OCI-LY1 (cell line): ENCODE data around the gene PRKG1.

Experiments
- H2AFZ ChIP-seq: fragments of 200-600 bp; sonication (generic), shearing (Covaris generic); 2 replicates; pipeline ENCODE4 v1.6.0; 2014; ENCODE audit warnings: antibody characterized with exemption, mild to moderate bottlenecking, low read length
- H3F3A ChIP-seq: fragments of 200-600 bp; sonication (generic), shearing (Covaris generic); 2 replicates; pipeline ENCODE4 v1.6.0; 2014; ENCODE audit warnings: mild to moderate bottlenecking, antibody characterized with exemption, low read length, moderate library complexity; ENCODE audit not compliant: insufficient read depth
- H3K27ac ChIP-seq: fragments of 200-600 bp; sonication (generic); 2 replicates; pipeline ENCODE4 v1.5.1; 2014; ENCODE audit warnings: low read length, mixed run types, mild to moderate bottlenecking, low read depth; ENCODE audit not compliant: poor library complexity, severe bottlenecking
- H3K27me3 ChIP-seq: fragments of 200-600 bp; sonication (generic); 2 replicates; pipeline ENCODE4 v1.6.0; 2014; ENCODE audit warnings: antibody characterized with exemption, mild to moderate bottlenecking, low read length, moderate library complexity; ENCODE audit not compliant: insufficient read depth
- H3K36me3 ChIP-seq: fragments of 200-600 bp; sonication (generic); 2 replicates; pipeline ENCODE4 v1.6.1; 2014; ENCODE audit warnings: mild to moderate bottlenecking, antibody characterized with exemption, low read length, moderate library complexity, mixed read lengths; ENCODE audit not compliant: insufficient read depth
- H3K4me1 ChIP-seq: fragments of 200-600 bp; sonication (generic); 2 replicates; pipeline ENCODE4 v1.5.1; 2014; ENCODE audit warnings: mild to moderate bottlenecking, low read length, moderate library complexity; ENCODE audit not compliant: insufficient read depth, severe bottlenecking
- H3K4me2 ChIP-seq: fragments of 200-600 bp; sonication (generic), shearing (Covaris generic); 2 replicates; pipeline ENCODE4 v1.6.1; 2014; ENCODE audit warnings: low read length
- H3K4me3 ChIP-seq: fragments of 200-600 bp; sonication (generic); 2 replicates; pipeline ENCODE4 v1.5.1; 2014; ENCODE audit warnings: low read length, low read depth, mild to moderate bottlenecking, mixed read lengths; ENCODE audit not compliant: poor library complexity, severe bottlenecking
- H3K79me2 ChIP-seq: fragments of 200-600 bp; shearing (Covaris generic); 2 replicates; pipeline ENCODE4 v1.6.1; 2016; ENCODE audit warnings: mixed run types, low read length, mixed read lengths; ENCODE audit not compliant: insufficient read depth
- H3K9ac ChIP-seq: fragments of 200-600 bp; sonication (generic), shearing (Covaris generic); 2 replicates; pipeline ENCODE4 v1.6.1; 2014; ENCODE audit warnings: mild to moderate bottlenecking, low read length, mixed read lengths
- H3K9me2 ChIP-seq: fragments of 200-600 bp; sonication (generic), shearing (Covaris generic); 2 replicates; pipeline ENCODE4 v1.6.1; 2014; ENCODE audit warnings: low read depth, mild to moderate bottlenecking, low read length, mixed read lengths
- H3K9me3 ChIP-seq: fragments of 200-600 bp; shearing (Covaris generic); 2 replicates; pipeline ENCODE4 v1.6.1; 2014; ENCODE audit warnings: low read length, mixed read lengths
- H4K20me1 ChIP-seq: fragments of 200-600 bp; sonication (generic), shearing (Covaris generic); 2 replicates; pipeline ENCODE4 v1.6.0; 2016; ENCODE audit warnings: mild to moderate bottlenecking, low read length; ENCODE audit not compliant: insufficient read depth
- EZH2 ChIP-seq: fragments of 200-600 bp; sonication (generic), shearing (Covaris generic); IDR thresholded peaks from 2 replicates; pipeline ENCODE4 v1.8.0; 2017; ENCODE audit warnings: borderline replicate concordance, mixed run types, mild to moderate bottlenecking, antibody characterized with exemption, low read length, moderate library complexity, mixed read lengths
- TF ChIP-seq, protein P1 (sequence below): fragments of 200-600 bp; sonication (generic), shearing (Covaris generic); IDR thresholded peaks from 2 replicates; pipeline ENCODE4 v1.5.1; 2017; ENCODE audit warnings: mild to moderate bottlenecking, antibody characterized with exemption, low read length, moderate library complexity, mixed read lengths

Gene PRKG1

DNA sequence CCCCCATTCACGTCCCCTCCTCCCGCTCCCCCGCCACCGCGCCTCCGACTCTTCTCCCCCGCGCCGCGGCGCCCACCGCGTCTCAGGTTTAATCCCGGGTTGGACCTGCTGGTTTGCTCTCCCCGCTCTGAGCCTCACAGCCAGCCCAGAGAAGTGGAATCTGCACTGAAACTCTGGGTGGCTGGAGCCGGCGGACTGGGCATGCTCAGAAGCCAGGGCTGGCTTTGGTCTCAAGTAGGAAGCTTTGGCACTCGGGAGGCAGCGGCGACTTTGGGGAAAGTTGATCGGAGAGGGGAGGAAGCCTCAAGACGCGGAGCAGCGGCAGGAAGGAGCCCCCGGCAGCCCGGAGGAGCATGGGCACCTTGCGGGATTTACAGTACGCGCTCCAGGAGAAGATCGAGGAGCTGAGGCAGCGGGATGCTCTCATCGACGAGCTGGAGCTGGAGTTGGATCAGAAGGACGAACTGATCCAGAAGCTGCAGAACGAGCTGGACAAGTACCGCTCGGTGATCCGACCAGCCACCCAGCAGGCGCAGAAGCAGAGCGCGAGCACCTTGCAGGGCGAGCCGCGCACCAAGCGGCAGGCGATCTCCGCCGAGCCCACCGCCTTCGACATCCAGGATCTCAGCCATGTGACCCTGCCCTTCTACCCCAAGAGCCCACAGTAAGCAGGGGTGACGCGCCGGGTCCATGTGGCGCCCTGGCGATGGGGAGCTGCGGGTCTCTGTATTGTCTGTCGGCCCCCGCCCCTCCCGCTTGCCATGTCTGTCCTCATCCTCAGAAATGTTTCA, at the start of gene PRKG1:
Gene PRKG1 (plus strand): TSS at position 250 of the 791 bp plus-strand sequence.
- Histone ChIP-seq H3K4me2 (no peak within 1 kb of the TSS), H3K27ac (no peak within 1 kb of the TSS), H3K79me2 (no peaks in the 10 kb centered on the region)

DNA sequence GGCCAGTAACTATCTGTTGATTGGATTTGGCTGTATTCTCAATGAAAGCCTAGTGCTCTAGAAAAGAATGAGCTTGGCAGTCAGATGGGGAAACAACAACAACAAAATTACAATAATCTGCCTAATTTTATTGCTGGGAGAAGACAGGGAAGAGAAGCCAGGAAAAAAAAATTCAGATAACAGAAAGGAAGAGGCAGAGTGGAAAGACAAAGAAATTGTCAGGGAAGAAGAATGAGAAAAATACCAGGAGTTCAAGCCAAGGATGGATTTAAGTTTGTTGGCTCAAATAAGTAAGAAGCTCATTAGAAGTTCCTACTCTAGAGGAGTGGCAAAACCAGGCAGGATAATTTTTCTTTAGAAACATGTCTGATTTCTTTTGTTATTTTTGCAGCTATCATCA, 45.9 kb upstream of the PRKG1 start:
- Histone ChIP-seq H3K79me2 (no peaks in the 10 kb centered on the region), H3K27ac (no peak overlapping the region), H3F3A (no peaks in the 10 kb centered on the region), H3K9me3 (no peaks in the 10 kb centered on the region), H3K36me3 (no peaks in the 10 kb centered on the region), H3K27me3 (no peaks in the 10 kb centered on the region), H3K9me2 (no peaks in the 10 kb centered on the region), H2AFZ (no peak overlapping the region), H3K4me3 (no peak overlapping the region), H3K4me2 (no peak overlapping the region), H4K20me1 (no peaks in the 10 kb centered on the region), H3K9ac (no peak overlapping the region), H3K4me1 (no peaks in the 10 kb centered on the region)
- TF ChIP-seq EZH2, result no peak
- TF ChIP-seq, protein P1, sequence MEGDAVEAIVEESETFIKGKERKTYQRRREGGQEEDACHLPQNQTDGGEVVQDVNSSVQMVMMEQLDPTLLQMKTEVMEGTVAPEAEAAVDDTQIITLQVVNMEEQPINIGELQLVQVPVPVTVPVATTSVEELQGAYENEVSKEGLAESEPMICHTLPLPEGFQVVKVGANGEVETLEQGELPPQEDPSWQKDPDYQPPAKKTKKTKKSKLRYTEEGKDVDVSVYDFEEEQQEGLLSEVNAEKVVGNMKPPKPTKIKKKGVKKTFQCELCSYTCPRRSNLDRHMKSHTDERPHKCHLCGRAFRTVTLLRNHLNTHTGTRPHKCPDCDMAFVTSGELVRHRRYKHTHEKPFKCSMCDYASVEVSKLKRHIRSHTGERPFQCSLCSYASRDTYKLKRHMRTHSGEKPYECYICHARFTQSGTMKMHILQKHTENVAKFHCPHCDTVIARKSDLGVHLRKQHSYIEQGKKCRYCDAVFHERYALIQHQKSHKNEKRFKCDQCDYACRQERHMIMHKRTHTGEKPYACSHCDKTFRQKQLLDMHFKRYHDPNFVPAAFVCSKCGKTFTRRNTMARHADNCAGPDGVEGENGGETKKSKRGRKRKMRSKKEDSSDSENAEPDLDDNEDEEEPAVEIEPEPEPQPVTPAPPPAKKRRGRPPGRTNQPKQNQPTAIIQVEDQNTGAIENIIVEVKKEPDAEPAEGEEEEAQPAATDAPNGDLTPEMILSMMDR, result no peak

More for the DNA sequence above, at the start of gene PRKG1:
- Histone ChIP-seq H3K4me3 (no peak within 1 kb of the TSS), H3K9ac (no peak within 1 kb of the TSS), H3K9me2 (no peaks in the 10 kb centered on the region), H3K4me1 (no peaks in the 10 kb centered on the region), H2AFZ (no peak within 1 kb of the TSS), H3K9me3 (no peaks in the 10 kb centered on the region), H4K20me1 (no peaks in the 10 kb centered on the region), H3K27me3 (no peaks in the 10 kb centered on the region), H3F3A (no peaks in the 10 kb centered on the region), H3K36me3 (no peaks in the 10 kb centered on the region)
- TF ChIP-seq, protein P1, result no peak
- no peak for TF ChIP-seq EZH2

DNA sequence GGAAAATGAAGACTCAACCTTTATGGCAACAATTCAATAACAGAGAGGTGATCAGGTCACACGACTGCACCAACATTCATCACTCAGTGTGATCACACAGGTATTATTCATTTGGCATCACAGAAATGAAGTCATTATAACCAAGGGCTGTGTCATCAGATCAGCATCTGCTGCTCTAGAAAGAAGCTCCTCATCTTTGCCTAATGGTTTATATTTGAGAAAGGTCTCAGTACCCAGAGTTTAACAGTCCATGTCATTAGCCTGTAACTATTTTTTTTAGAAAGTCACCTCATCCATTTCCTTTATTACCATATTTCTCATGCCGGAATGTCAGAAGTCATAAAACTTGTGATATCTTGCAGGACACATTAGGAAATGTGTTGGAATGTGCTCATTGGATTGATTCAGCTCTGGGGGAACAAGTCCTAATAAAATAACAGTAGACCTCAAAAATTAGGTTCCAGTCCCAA, 45.1 kb upstream of the PRKG1 start:
- Histone ChIP-seq H3K4me3 (no peak overlapping the region), H3K4me1 (no peaks in the 10 kb centered on the region), H3K27ac (no peak overlapping the region), H3K79me2 (no peaks in the 10 kb centered on the region), H3K9ac (no peak overlapping the region), H4K20me1 (no peaks in the 10 kb centered on the region), H3K9me2 (no peaks in the 10 kb centered on the region), H3K36me3 (no peaks in the 10 kb centered on the region), H3K9me3 (no peaks in the 10 kb centered on the region), H2AFZ (no peak overlapping the region), H3F3A (no peaks in the 10 kb centered on the region), H3K27me3 (no peaks in the 10 kb centered on the region), H3K4me2 (no peak overlapping the region)
- TF ChIP-seq, protein P1, result no peak
- no peak for TF ChIP-seq EZH2
